Fibroblast of skin of abdomen (primary cell): ENCODE results near the gene USP40. TPM values are rescaled to one million over a fixed set of nuclear protein-coding genes. Genes with fewer than 3 reads are reported as not detected.
"Not testable (repeated sequence)": the region's sequence is repeated elsewhere in the genome, so short reads cannot be mapped to it uniquely, and the experiment has no call there.

Experiments
- DNase-seq: peaks from one replicate; pipeline ENCODE4 v3.0.0-alpha.2; 2013
- polyA plus RNA-seq, 2 experiments: library from polyadenylated mRNA; unstranded; fragments of 120-200 nt; gene quantifications; one replicate each; pipeline ENCODE4 v1.2.1, GENCODE V29; 2013; ENCODE audit not compliant: insufficient read length in 2 of 2

Gene USP40, protein sequence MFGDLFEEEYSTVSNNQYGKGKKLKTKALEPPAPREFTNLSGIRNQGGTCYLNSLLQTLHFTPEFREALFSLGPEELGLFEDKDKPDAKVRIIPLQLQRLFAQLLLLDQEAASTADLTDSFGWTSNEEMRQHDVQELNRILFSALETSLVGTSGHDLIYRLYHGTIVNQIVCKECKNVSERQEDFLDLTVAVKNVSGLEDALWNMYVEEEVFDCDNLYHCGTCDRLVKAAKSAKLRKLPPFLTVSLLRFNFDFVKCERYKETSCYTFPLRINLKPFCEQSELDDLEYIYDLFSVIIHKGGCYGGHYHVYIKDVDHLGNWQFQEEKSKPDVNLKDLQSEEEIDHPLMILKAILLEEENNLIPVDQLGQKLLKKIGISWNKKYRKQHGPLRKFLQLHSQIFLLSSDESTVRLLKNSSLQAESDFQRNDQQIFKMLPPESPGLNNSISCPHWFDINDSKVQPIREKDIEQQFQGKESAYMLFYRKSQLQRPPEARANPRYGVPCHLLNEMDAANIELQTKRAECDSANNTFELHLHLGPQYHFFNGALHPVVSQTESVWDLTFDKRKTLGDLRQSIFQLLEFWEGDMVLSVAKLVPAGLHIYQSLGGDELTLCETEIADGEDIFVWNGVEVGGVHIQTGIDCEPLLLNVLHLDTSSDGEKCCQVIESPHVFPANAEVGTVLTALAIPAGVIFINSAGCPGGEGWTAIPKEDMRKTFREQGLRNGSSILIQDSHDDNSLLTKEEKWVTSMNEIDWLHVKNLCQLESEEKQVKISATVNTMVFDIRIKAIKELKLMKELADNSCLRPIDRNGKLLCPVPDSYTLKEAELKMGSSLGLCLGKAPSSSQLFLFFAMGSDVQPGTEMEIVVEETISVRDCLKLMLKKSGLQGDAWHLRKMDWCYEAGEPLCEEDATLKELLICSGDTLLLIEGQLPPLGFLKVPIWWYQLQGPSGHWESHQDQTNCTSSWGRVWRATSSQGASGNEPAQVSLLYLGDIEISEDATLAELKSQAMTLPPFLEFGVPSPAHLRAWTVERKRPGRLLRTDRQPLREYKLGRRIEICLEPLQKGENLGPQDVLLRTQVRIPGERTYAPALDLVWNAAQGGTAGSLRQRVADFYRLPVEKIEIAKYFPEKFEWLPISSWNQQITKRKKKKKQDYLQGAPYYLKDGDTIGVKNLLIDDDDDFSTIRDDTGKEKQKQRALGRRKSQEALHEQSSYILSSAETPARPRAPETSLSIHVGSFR
- 27.4 TPM for polyA plus RNA-seq (2013, experiment 1 of 2; ENCODE audit: insufficient read length)
- polyA plus RNA-seq (2013, experiment 2 of 2; ENCODE audit: insufficient read length): 24.3 TPM

DNA sequence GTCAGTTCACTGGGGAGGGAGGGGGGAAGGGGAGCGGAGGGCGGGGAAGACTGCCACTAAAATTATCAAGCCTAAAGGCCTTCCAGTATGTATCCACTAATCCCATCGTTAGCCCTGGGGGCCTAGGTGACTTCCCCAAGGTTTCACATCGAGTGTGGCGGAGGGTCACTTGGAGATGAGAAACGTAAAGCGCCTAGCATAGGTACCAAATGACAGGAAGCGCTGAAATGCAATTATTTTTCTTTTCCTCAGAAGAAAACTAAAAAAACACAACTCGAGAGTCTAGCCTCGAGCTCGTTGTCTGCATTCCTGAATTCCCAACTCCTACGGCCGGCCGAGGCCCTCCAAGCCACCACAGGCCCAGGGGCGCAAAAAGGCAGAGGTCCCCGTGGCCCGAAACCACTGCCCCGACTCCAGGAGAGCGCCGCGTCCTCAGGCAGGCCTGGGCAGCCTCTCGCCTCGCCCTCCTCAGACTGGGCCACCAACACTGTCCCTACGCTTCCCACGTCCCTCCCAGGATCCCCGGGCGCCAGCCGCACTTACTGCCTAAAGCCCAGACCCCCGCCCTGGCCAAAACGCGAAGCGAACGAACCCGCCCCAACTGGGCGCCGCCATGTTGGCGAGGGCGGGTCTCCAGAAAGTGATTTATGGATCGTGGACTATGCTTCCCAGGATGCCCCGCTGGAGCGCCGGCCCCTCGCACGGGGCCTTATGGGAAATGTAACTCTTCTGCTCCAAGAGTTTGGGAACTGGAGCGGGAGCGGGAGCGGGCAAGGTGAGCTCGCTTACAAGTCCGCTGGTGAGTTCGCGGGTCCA lies at the start of gene USP40:
TSS of gene USP40 (minus strand) at position 642 of the 816 bp plus-strand sequence. CDS start 1,228 bp downstream, outside the sequence.
- peak; percentile 92 for DNase-seq

DNA sequence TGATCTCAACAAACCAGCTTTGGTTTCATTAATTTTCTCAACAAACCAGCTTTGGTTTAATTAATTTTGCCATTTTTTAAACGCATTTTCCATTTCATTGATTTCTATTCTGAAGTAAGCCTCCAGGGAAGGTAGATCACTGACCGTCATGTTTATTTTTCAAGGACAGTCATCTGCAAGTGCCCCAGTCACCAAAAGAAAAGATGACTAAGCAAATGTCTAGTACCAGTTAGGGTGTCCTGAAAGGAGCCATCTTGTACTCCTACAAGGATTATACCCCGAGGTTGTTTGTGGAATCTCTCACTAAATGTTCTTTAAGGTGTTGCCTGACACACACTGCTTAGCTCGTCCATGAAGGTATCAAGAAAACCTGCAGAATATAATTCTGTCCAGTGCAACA lies 44.7 kb upstream of the USP40 start:
- DNase-seq: no peak

DNA sequence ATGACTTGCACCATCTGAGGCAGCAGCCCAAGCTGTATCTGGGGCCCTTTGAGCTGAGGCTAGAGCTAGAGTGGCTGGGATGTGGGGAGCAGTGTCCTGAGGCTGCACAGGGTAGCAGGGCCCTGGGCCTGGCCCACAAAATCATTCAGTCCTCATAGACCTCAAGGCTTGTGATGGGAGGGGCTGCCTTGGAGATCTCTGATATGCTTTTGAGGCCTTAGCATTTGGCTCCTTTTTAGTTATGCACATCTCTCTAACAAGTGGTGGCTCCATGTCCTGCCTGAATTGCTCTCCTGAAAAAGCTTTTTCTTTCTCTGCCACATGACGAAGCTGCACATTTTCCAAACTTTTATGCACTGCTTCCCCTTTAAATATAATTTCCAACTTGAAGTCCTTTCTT lies 39.1 kb upstream of the USP40 start:
- DNase-seq: no peak

- DNase-seq: no peak
Observed at GRCh38 chr2:233604826-233605225, 38.2 kb upstream of the USP40 start.

DNA sequence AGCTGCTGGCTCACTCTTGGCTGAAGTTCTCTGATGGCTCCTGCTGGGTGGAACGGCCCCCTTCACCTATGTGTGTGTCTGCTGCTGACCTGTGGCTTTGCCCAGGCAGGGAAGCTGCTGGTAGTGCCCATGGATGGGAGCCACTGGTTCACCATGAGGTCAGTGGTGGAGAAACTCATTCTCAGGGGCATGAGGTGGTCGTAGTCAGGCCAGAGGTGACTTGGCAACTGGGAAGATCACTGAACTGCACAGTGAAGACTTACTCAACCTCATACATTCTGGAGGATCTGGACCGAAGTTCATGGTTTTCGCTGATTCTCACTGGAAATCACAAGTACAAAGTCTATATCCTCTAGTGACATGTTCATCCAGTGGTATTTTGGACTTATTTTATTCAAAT lies 36.9 kb upstream of the USP40 start:
- no peak for DNase-seq

DNA sequence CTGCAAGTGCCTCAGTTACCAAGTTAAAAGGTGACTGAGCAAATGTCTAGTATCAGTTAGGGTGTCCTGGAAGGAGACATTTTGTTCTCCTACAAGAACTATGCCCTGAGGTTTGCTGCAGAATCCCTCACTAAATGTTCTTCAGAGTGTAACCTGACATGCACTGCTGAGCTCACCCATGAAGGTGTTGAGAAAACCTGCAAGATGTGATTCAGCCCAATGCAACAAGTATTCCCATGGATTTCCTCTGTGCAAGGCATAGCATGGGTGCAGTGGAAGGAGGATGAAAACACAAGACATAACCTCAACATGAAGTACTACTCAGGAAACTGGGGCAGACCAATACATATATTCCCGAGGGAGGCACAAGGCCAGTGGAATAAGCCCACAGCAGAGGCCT lies 35.5 kb upstream of the USP40 start:
- no peak for DNase-seq

DNA sequence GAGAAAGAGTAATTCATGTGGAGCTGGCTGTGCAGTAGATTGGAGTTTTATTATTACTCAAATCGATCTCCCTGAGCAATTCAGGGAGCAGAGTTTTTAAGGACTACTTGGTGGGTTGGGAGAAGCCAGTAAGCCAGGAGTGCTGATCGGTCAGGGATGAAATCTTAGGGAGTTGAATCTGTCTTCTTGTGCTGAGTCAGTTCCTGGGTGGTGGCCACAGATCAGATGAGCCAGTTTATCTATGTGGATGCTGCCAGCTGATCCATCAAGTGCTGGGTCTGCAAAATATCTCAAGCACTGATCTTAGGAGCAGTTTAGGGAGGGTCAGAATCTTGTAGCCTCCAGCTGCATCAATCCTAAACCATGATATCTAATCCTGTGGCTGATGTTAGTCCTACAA lies 33.8 kb upstream of the USP40 start:
- no peak for DNase-seq

DNA sequence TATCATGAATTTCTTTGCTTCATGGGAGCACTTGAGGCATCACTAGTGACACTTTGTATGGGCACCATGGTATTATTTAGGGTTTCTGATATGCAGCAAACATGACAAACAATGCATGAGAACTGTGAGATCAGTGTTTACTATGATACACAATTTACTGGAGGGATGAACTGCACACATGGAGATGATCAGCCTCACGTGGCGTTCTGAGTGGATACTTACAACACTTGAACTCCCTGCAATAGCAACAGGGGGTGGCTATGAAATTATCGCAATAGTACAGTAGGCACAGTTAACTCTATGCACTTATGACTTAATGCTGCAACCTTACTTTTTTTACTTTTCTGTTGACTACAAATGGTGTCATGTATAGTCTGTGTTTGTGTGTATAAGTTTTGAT lies 32.4 kb upstream of the USP40 start:
- no peak for DNase-seq

GRCh38 chr2:233597522-233597921 lies 30.9 kb upstream of the USP40 start:
- DNase-seq: no peak

- DNase-seq: no peak
Observed at GRCh38 chr2:233593201-233593600, 26.6 kb upstream of the USP40 start.

DNA sequence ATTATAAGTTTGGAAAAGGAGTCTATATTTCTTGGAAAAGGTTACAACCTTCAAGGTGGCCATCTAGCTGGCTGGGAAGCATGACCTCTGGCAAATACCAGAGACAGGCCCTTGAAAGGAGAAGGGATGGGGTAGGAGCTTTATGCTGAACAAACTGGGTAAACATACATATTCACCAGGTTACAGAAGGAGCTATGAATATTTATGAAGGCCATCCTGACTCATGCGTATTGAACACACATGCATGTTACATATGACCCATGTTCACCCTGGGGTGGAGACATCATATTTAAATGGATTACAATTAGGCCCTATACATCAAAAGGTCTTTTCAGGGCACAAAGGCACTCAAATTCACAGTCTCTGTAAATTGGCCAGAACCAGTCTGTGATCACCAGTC lies 26.1 kb upstream of the USP40 start:
- DNase-seq: not testable (repeated sequence)

DNA sequence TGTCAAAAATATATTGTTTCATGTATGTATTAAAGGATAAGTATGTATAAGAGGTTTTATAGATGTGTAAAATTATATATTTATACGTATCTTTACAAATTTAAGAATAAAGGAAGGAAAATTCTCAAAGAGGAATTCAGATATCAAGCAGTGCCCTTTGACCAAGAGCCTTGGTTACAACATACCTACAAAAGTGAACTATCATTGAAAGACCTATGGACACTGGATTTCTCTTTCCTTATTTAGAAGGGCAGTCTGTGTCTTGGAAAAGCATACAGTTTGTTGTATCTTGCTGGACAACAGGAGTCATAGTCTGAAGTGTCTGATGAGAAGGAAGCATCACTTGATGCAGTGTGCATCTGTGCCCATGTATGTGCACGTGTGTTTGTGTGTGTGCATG lies 21.8 kb upstream of the USP40 start:
- DNase-seq: no peak

DNA sequence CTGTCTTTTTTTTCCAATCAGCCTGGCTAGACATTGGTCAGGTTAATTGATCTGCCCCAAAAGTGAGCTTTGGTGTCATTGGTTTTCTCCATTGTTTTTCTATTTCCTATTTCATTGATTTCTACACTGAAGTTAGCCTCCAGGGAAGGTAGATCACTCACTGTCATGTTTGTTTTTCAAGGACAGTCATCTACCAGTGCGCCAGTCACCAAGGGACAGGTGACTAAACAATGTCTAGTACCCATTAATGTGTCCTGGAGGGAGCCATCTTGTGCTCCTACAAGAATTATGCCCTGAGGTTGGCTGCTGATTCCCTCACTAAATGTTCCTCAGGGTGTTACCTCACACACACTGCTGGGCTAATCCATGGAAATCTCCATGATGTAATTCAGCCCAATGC lies 17.6 kb upstream of the USP40 start:
- DNase-seq: no peak

- DNase-seq: not testable (repeated sequence)
Observed at GRCh38 chr2:233583217-233583965, 16.8 kb upstream of the USP40 start.

DNA sequence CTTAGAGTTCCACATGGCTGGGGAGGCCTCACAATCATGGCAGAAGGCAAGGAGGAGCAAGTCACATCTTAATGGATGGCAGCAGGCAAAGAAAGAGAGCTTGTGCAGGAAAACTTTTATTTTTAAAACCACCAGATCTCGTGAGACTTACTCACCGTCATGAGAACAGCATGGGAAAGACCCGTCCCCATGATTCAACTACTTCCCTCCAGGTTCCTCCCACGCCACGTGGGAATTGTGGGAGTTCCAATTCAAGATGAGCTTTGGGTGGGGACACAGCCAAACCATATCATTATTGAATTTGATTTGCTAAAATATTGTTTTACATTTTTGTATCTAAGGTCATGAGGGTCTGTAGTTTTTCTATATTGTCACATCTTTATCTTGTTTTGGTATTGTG lies 10.8 kb upstream of the USP40 start:
- not testable (repeated sequence) for DNase-seq

GRCh38 chr2:233572468-233572867 lies 5.9 kb upstream of the USP40 start:
- no peak for DNase-seq

DNA sequence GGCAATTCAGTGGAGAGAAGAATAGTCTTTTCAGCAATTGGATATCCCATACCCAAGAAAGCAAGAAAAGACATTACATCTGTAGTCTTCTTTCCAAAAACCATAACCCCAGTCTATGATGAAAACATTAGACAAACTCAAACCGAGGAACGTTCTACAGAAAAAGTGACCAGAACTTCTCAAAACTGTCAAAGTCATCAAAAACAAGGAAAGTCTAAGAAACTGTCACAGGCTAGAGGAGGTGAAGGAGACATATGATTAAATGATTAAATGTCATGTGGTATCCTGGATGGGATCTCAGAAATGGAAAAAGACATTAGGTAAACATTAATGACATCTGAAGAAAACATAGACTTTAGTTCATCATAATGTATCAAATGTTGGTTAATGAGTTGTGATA lies 4.9 kb upstream of the USP40 start:
- no peak for DNase-seq

DNA sequence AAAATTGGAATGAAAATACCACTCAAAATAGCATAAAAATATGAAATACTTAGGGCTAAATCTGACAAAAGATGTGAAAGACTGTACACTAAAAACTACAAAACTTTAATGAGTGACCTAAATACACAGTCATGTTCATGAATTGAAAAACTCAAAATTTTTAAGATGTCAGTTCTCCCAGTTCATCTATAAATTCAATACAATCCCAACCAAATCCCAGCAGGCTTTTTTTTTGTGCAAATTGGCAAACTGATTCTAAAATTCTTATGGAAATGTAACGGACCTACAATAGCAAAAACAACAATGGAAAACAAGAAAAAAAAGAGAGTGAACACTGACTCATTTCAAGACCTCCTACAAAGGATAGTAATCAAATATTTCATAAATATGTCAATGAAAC lies 4.4 kb upstream of the USP40 start:
- DNase-seq: no peak

DNA sequence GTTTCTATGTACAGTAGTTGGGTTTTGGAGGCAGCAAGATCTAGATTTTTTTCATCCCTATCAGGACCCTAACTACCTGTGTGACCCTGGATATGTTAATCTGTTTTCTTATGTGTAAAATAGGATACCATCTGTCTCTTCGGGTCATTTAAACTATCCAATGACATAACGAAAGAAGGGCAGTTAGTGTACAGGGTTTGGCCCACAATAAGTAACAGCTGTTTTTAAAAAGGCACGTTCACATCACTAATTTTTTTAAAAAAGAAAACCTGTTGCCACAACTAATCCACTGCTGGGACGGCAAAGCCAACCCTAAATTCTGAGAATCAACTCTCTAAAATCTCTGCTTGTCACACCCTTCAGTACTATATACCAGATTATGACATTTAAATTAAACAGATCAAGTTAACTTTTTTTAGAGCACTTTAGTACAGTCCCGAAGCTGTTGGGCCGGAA lies 869 bp downstream of the USP40 start:
- no peak for DNase-seq

DNA sequence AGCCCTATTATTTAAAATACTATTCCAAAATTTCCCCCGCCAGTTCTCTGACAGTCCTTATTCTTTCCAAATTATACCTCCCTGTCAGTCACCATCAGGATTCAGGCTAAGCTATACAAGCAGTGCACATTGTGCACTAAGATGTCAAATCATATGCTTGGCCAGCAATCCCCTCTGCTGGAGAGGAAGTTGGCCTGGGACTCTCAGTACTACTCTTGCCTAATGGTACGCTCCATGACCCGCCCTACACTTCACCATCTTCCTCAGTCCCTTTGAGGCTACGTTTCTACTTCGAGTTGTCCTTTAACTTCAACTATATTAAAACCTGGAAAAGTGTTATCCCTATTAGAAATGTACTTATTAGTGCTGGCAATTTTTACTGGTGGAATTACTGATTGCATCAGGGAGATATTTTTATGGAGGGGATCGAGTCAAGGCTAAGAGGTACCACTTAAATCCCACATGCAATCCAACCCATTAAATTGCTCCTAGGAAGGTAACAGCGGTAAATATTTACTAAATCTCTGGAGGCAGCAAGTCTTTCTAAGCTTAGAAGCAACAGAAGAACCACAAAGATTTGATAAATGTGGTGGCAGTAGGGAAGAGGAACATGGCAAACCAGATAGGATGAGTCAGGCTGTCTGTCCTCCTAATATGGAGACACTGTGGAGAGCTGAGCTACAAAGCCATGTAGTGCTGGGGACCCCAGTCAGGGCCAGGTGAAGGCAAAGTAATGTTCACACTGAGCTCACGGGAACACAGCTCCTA lies 2.7 kb downstream of the USP40 start:
- peak; percentile 9 for DNase-seq
